ENCODE data around the gene PECR.
A peak's percentile ranks its signal among the peaks of the same experiment; 100 is the strongest.
"Not testable (repeated sequence)": the region's sequence is repeated elsewhere in the genome, so short reads cannot be mapped to it uniquely, and the experiment has no call there.

The PECR gene

DNA sequence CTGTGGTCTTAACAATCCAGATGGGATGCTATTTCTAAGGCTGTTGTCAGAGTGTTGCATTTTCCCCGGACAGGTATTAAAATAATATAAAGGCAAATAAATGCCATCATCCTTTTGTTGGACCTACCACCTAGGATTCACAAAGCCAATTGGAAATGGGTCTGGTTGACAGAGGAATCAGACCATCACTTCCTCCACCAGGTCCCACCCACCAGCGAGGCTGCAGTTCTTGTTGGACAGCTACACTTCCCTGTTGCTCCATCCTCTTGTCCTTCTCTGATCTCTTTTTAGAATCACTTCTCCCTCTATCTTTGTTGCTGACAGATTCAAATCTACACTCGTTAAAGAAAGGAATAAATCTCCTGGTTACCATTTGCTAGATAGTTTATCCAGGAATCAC lies 1.2 kb upstream of the PECR start:
- Histone ChIP-seq H3K27ac (ENCODE audit: low read depth, low read length) (peak overlapping the region; percentile 1), H3K9ac (ENCODE audit: low read depth, low read length) (no peak overlapping the region), H3K9me3 (ENCODE audit: control insufficient read depth, insufficient read depth, low read length) (no peaks in the 10 kb centered on the region), H3K4me1 (ENCODE audit: control insufficient read depth, insufficient read depth, low read length) (peaks cover 25% of the 10 kb centered on the region), H3K36me3 (ENCODE audit: control insufficient read depth, insufficient read depth, low read length) (no peaks in the 10 kb centered on the region), H3K4me3 (ENCODE audit: low read depth, low read length) (peak overlapping the region; percentile 98), H3K27me3 (ENCODE audit: control insufficient read depth, insufficient read depth, low read length) (no peaks in the 10 kb centered on the region)

- Histone ChIP-seq H3K4me3 (ENCODE audit: low read depth, low read length) (peak overlapping the region; percentile 98), H3K27ac (ENCODE audit: low read depth, low read length) (peak overlapping the region; percentile 76), H3K36me3 (ENCODE audit: control insufficient read depth, insufficient read depth, low read length) (no peaks in the 10 kb centered on the region)
These were observed 605 bp upstream of the PECR start for GRCh38 chr2:216082117-216082711.

DNA sequence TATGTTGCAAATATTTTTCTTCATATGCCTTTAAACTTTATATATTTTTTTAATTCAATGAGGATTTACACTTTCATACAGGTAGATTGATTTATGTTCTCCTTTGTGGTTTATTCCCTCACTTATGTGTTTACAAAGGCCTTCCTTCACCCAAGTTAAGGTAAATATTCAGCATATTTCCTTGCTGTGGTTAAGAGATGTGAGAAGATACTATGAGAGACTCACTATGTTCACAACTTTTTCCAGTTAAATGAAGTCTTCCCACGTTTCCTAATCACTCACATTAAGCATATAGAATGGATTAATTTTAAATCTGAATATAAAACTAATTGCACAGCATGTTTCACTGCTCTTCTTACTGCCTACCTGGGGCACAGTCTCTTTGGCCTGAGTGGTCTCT lies 597 bp downstream of the PECR start:
- Histone ChIP-seq H3K4me3 (ENCODE audit: low read depth, low read length) (peak overlapping the region; percentile 98), H3K36me3 (ENCODE audit: control insufficient read depth, insufficient read depth, low read length) (no peaks in the 10 kb centered on the region), H3K9me3 (ENCODE audit: control insufficient read depth, insufficient read depth, low read length) (no peaks in the 10 kb centered on the region), H3K27me3 (ENCODE audit: control insufficient read depth, insufficient read depth, low read length) (no peaks in the 10 kb centered on the region), H3K4me1 (ENCODE audit: control insufficient read depth, insufficient read depth, low read length) (peaks cover 25% of the 10 kb centered on the region), H3K27ac (ENCODE audit: low read depth, low read length) (peak overlapping the region; percentile 64), H3K9ac (ENCODE audit: low read depth, low read length) (peak overlapping the region; percentile 88)

More at GRCh38 chr2:216082117-216082711, 605 bp upstream of the PECR start:
- Histone ChIP-seq H3K4me1 (ENCODE audit: control insufficient read depth, insufficient read depth, low read length) (peaks cover 25% of the 10 kb centered on the region), H3K9ac (ENCODE audit: low read depth, low read length) (peak overlapping the region; percentile 64), H3K27me3 (ENCODE audit: control insufficient read depth, insufficient read depth, low read length) (no peaks in the 10 kb centered on the region), H3K9me3 (ENCODE audit: control insufficient read depth, insufficient read depth, low read length) (no peaks in the 10 kb centered on the region)

DNA sequence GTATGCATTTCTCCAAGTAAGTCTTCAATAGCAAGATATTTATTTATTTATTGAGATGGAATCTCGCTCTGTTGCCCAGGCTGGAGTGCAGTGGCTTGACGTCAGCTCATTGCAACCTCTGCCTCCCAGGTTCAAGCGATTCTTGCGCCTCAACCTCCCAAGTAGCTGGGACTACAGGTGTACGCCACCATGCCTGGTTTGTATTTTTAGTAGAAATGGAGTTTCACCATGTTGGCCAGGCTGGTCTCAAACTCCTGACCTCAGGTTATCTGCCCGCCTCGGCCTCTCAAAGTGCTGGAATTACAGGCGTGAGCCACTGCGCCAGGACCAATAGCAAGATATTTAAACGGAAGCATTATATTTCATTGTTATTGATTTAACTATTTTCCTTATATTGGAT lies 1.6 kb downstream of the PECR start:
- not testable (repeated sequence) for H3K9me3 ChIP-seq (ENCODE audit: control insufficient read depth, insufficient read depth, low read length); H3K27ac ChIP-seq (ENCODE audit: low read depth, low read length); H3K27me3 ChIP-seq (ENCODE audit: control insufficient read depth, insufficient read depth, low read length); H3K9ac ChIP-seq (ENCODE audit: low read depth, low read length); H3K4me3 ChIP-seq (ENCODE audit: low read depth, low read length); H3K36me3 ChIP-seq (ENCODE audit: control insufficient read depth, insufficient read depth, low read length)
- H3K4me1 ChIP-seq (ENCODE audit: control insufficient read depth, insufficient read depth, low read length), result peaks cover 25% of the 10 kb centered on the region

GRCh38 chr2:216078776-216079175 lies 2.8 kb downstream of the PECR start:
- Histone ChIP-seq H3K4me1 (ENCODE audit: control insufficient read depth, insufficient read depth, low read length) (peaks cover 16% of the 10 kb centered on the region), H3K27me3 (ENCODE audit: control insufficient read depth, insufficient read depth, low read length) (no peaks in the 10 kb centered on the region), H3K9me3 (ENCODE audit: control insufficient read depth, insufficient read depth, low read length) (no peaks in the 10 kb centered on the region), H3K4me3 (ENCODE audit: low read depth, low read length) (no peak overlapping the region), H3K27ac (ENCODE audit: low read depth, low read length) (no peak overlapping the region), H3K9ac (ENCODE audit: low read depth, low read length) (no peak overlapping the region), H3K36me3 (ENCODE audit: control insufficient read depth, insufficient read depth, low read length) (peaks cover 3% of the 10 kb centered on the region; the same call in 1 of the 2 replicates)

- peaks cover 6% of the 10 kb centered on the region; the same call in 1 of the 2 replicates for H3K36me3 ChIP-seq (ENCODE audit: control insufficient read depth, insufficient read depth, low read length)
- H3K27ac ChIP-seq (ENCODE audit: low read depth, low read length), result no peak overlapping the region
- no peak overlapping the region for H3K4me3 ChIP-seq (ENCODE audit: low read depth, low read length)
- H3K4me1 ChIP-seq (ENCODE audit: control insufficient read depth, insufficient read depth, low read length), result no peaks in the 10 kb centered on the region
- H3K9me3 ChIP-seq (ENCODE audit: control insufficient read depth, insufficient read depth, low read length), result no peaks in the 10 kb centered on the region
- no peak overlapping the region for H3K9ac ChIP-seq (ENCODE audit: low read depth, low read length)
- H3K27me3 ChIP-seq (ENCODE audit: control insufficient read depth, insufficient read depth, low read length), result no peaks in the 10 kb centered on the region
These were observed 5.8 kb downstream of the PECR start for GRCh38 chr2:216075510-216076485.

DNA sequence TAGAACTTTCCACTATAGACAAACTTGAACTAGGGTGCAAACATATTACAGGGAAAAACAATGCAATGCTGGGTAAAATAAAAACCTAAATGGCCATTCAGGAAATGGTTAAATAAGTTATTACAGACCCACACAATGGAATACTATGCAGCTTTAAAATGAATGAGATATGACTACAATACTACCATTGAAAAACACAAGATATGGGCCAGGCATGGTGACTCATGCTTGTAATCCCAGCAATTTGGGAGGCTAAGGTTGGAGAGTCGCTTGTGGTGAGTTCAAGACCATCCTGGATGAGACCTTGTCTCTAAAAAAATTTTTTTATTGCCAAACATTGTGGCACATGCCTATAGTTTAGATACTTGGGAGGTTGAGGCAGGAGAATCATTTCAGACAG lies 6.8 kb downstream of the PECR start:
- Histone ChIP-seq H3K4me1 (ENCODE audit: control insufficient read depth, insufficient read depth, low read length) (no peaks in the 10 kb centered on the region), H3K27me3 (ENCODE audit: control insufficient read depth, insufficient read depth, low read length) (no peaks in the 10 kb centered on the region), H3K36me3 (ENCODE audit: control insufficient read depth, insufficient read depth, low read length) (peaks cover 6% of the 10 kb centered on the region; the same call in 1 of the 2 replicates), H3K27ac (ENCODE audit: low read depth, low read length) (no peak overlapping the region), H3K9ac (ENCODE audit: low read depth, low read length) (no peak overlapping the region), H3K4me3 (ENCODE audit: low read depth, low read length) (no peak overlapping the region), H3K9me3 (ENCODE audit: control insufficient read depth, insufficient read depth, low read length) (no peaks in the 10 kb centered on the region)

- H3K4me3 ChIP-seq (ENCODE audit: low read depth, low read length), result no peak overlapping the region
- no peak overlapping the region for H3K27ac ChIP-seq (ENCODE audit: low read depth, low read length)
- H3K9ac ChIP-seq (ENCODE audit: low read depth, low read length), result no peak overlapping the region
- H3K9me3 ChIP-seq (ENCODE audit: control insufficient read depth, insufficient read depth, low read length), result no peaks in the 10 kb centered on the region
- H3K27me3 ChIP-seq (ENCODE audit: control insufficient read depth, insufficient read depth, low read length), result no peaks in the 10 kb centered on the region
- no peaks in the 10 kb centered on the region for H3K4me1 ChIP-seq (ENCODE audit: control insufficient read depth, insufficient read depth, low read length)
- peaks cover 6% of the 10 kb centered on the region; the same call in 1 of the 2 replicates for H3K36me3 ChIP-seq (ENCODE audit: control insufficient read depth, insufficient read depth, low read length)
These were observed 7.2 kb downstream of the PECR start for GRCh38 chr2:216074380-216074779.

- H3K27ac ChIP-seq (ENCODE audit: low read depth, low read length), result no peak overlapping the region
- H3K4me3 ChIP-seq (ENCODE audit: low read depth, low read length), result no peak overlapping the region
- no peak overlapping the region for H3K9ac ChIP-seq (ENCODE audit: low read depth, low read length)
- H3K36me3 ChIP-seq (ENCODE audit: control insufficient read depth, insufficient read depth, low read length), result peaks cover 6% of the 10 kb centered on the region; the same call in 1 of the 2 replicates
- H3K9me3 ChIP-seq (ENCODE audit: control insufficient read depth, insufficient read depth, low read length), result no peaks in the 10 kb centered on the region
- no peaks in the 10 kb centered on the region for H3K4me1 ChIP-seq (ENCODE audit: control insufficient read depth, insufficient read depth, low read length)
- H3K27me3 ChIP-seq (ENCODE audit: control insufficient read depth, insufficient read depth, low read length), result no peaks in the 10 kb centered on the region
These were observed 7.8 kb downstream of the PECR start for GRCh38 chr2:216073773-216074172.

- no peaks in the 10 kb centered on the region for H3K9me3 ChIP-seq (ENCODE audit: control insufficient read depth, insufficient read depth, low read length)
- no peak overlapping the region for H3K9ac ChIP-seq (ENCODE audit: low read depth, low read length)
- H3K36me3 ChIP-seq (ENCODE audit: control insufficient read depth, insufficient read depth, low read length), result peaks cover 6% of the 10 kb centered on the region; the same call in 1 of the 2 replicates
- H3K4me1 ChIP-seq (ENCODE audit: control insufficient read depth, insufficient read depth, low read length), result no peaks in the 10 kb centered on the region
- no peaks in the 10 kb centered on the region for H3K27me3 ChIP-seq (ENCODE audit: control insufficient read depth, insufficient read depth, low read length)
- no peak overlapping the region for H3K4me3 ChIP-seq (ENCODE audit: low read depth, low read length)
- H3K27ac ChIP-seq (ENCODE audit: low read depth, low read length), result no peak overlapping the region
These were observed 9.1 kb downstream of the PECR start for GRCh38 chr2:216072473-216072872.

Measured in HUES48 (cell line).